K562 (cell line): ENCODE data around the gene RALY. TPM values are rescaled to one million over a fixed set of nuclear protein-coding genes. Genes with fewer than 3 reads are reported as not detected.

ENCODE experiments used
- ADNP ChIP-seq: fragments of 200-800 bp; sonication (Bioruptor generic); IDR thresholded peaks from 2 replicates; pipeline ENCODE4 v1.6.1; 2016; ENCODE audit warnings: missing genetic modification characterization, missing compliant biosample characterization
- ATF2 ChIP-seq: sonication (generic); formaldehyde crosslinking; IDR thresholded peaks from 2 replicates; pipeline ENCODE4 v1.8.1; 2022; ENCODE audit warnings: missing genetic modification reagents
- BCLAF1 ChIP-seq, 2 experiments: fragments of 450-650 bp in 1 of 2; IDR thresholded peaks; 2 replicates each; pipeline ENCODE4 v1.6.1; 2011 to 2017; ENCODE audit warnings: low read depth in 2 of 2, antibody characterized with exemption in 1 of 2, borderline replicate concordance in 1 of 2, low read length in 1 of 2, mild to moderate bottlenecking in 1 of 2, mixed read lengths in 1 of 2; ENCODE audit not compliant: control insufficient read depth in 1 of 2
- CBFA2T3 ChIP-seq: fragments of 450-650 bp; IDR thresholded peaks from 2 replicates; pipeline ENCODE4 v1.6.1; 2017
- CCNT2 ChIP-seq: IDR thresholded peaks from 2 replicates; pipeline ENCODE4 v1.6.1; 2011; ENCODE audit warnings: borderline replicate concordance, low read depth, mild to moderate bottlenecking, moderate library complexity, mixed read lengths, low read length; ENCODE audit not compliant: insufficient read length; ENCODE audit errors: extremely low read depth
- CXXC5 ChIP-seq: fragments of 250-450 bp; sonication (Bioruptor Pico); IDR thresholded peaks from 2 replicates; pipeline ENCODE4 v1.8.0; 2022; ENCODE audit warnings: inconsistent platforms, mild to moderate bottlenecking, moderate library complexity
- ELF1 ChIP-seq: fragments of 200-800 bp; sonication (Bioruptor generic); IDR thresholded peaks from 2 replicates; pipeline ENCODE4 v1.6.1; 2016; ENCODE audit warnings: missing genetic modification characterization, missing compliant biosample characterization
- EP400 ChIP-seq: fragments of 450-650 bp; IDR thresholded peaks from 2 replicates; pipeline ENCODE4 v1.6.1; 2017; ENCODE audit warnings: antibody characterized with exemption, mild to moderate bottlenecking, moderate library complexity
- MAZ ChIP-seq, 2 experiments: fragments of 450-650 bp in 1 of 2; sonication (generic) in 1 of 2; formaldehyde crosslinking; IDR thresholded peaks in 1 of 2; conservative IDR thresholded peaks in 1 of 2; 2 replicates each; pipeline versions ENCODE4 v1.4.0 to v1.5.0; 2020; ENCODE audit warnings: mild to moderate bottlenecking in 1 of 2, missing genetic modification reagents in 1 of 2
- PKNOX1 ChIP-seq: fragments of 450-650 bp; IDR thresholded peaks from 2 replicates; pipeline ENCODE4 v1.6.1; 2016
- POLR3G ChIP-seq: IDR thresholded peaks from 2 replicates; pipeline ENCODE4 v1.6.1; 2011; ENCODE audit not compliant: insufficient read length, insufficient replicate concordance; ENCODE audit errors: extremely low read depth
- RFX7 ChIP-seq: fragments of 250-450 bp; sonication (Bioruptor Pico); IDR thresholded peaks from 2 replicates; pipeline ENCODE4 v1.5.1; 2021; ENCODE audit warnings: mild to moderate bottlenecking
- SAFB ChIP-seq: fragments of 200-400 bp; formaldehyde crosslinking; IDR thresholded peaks from 2 replicates; pipeline ENCODE4 v1.6.1; 2017; ENCODE audit warnings: low read depth, low read length, borderline replicate concordance
- SFPQ ChIP-seq: fragments of 200-400 bp; formaldehyde crosslinking; IDR thresholded peaks from 2 replicates; pipeline ENCODE4 v1.6.1; 2017; ENCODE audit warnings: mild to moderate bottlenecking, low read depth, low read length, moderate library complexity
- TAF7 ChIP-seq: fragments of 450-650 bp; IDR thresholded peaks from 2 replicates; pipeline ENCODE4 v1.6.1; 2016; ENCODE audit warnings: missing genetic modification characterization, missing compliant biosample characterization
- XRCC3 ChIP-seq: fragments of 450-650 bp; IDR thresholded peaks from 2 replicates; pipeline ENCODE4 v1.6.1; 2017; ENCODE audit warnings: mild to moderate bottlenecking, moderate library complexity
- ZBTB12 ChIP-seq: fragments of 250-450 bp; sonication (Bioruptor Pico); IDR thresholded peaks from 2 replicates; pipeline ENCODE4 v1.4.0; 2020
- polyA plus RNA-seq, 8 experiments: library from polyadenylated mRNA; depleted of rRNA in 4 of 8; stranded (reverse) in 5 of 8; unstranded in 3 of 8; fragments of >200 nt; fragmentation: Nextera tagmentation in 2 of 8; fragmentation: Illumina TruSeq in 1 of 8; extraction: Ambion mirVana in 2 of 8; extraction: Trizol in 1 of 8; gene quantifications; 2 replicates each; pipeline versions ENCODE4 v1.2.1 to v1.2.3, GENCODE V29; 2011 to 2014; ENCODE audit warnings: inconsistent platforms in 1 of 8, missing spikeins in 1 of 8
- total RNA-seq, 7 experiments: library from RNA; depleted of rRNA in 6 of 7; stranded (reverse); fragments of >200 nt in 6 of 7; fragmentation: Illumina TruSeq in 2 of 7; extraction: Trizol in 2 of 7; gene quantifications; 2 replicates each; pipeline versions ENCODE4 v1.2.1 to v1.2.3, GENCODE V29; 2011 to 2021; ENCODE audit warnings: low replicate concordance in 1 of 7

Gene RALY
- total and polyA plus RNA-seq, 9 of the 15 experiments (the other 6 are each of a cell fraction or from before 2014, with no cell fraction given): 0.80 to 207 (median 128) TPM

- TF ChIP-seq SFPQ (no peak), PKNOX1 (no peak), EP400 (peak; percentile 40; the same call in 1 of the 2 replicates), ADNP (no peak), CBFA2T3 (no peak), RFX7 (no peak), MAZ (CRISPR knock-in tag; conservative IDR thresholded peaks at IDR 0.05 in 1 of 2, IDR thresholded peaks at IDR 0.05 in 1 of 2) (peak; percentile 13 to 89; a peak in 3 of 4 replicates), BCLAF1 (IDR thresholded peaks at IDR 0.05; ENCODE audit: borderline replicate concordance in 1 of 2, control insufficient read depth in 1 of 2, low read depth in 2 of 2, low read length in 1 of 2) (peak in 1 of 2 experiments; percentile 93; a peak in 2 of 4 replicates), TAF7 (tag) (peak; percentile 57; the same call in 1 of the 2 replicates), SAFB (no peak), CCNT2 (peak; percentile 80), CXXC5 (CRISPR knock-in tag) (peak; percentile 88), ELF1 (tag) (no peak), XRCC3 (no peak), ZBTB12 (CRISPR knock-in tag) (no peak), ATF2 (CRISPR knock-in tag) (0 out of 2 replicates have a peak, but pooled peaks have one; percentile 29), POLR3G (no peak)
Observed at GRCh38 chr20:33993576-33994221, at the start of gene RALY (continued).
